ENCODE results near the gene CNN3.

Gene CNN3

DNA sequence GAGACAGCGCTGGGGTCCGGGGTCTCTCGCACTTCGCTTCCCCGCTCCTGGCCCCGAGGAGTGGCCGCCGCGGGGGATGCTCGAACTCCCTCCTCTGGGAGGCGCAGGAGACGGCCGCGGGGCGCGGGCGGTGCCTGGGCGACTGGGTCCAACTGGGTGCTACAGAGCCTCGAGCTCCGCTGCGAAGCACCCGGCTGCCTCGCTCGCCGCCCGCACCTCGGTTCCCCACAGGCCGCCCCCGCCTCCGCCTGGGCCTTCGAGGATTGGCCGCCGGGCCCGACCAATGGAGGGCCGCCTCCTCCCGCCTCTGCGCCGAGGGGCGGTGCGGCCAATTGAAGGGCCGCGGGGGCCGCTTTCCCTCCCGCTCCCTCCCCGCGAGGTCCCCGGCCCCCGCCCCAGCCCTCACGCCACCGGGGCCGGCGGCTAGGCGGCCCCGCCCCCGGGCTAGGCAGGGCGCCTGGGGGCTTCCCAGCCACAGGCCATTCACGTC is at the start of gene CNN3:
Gene CNN3 (minus strand): TSS at position 196 of the 490 bp plus-strand sequence. CDS start 216 bp downstream, outside the sequence.
- DNase-seq (ENCODE audit: extremely low read depth, insufficient read length), result peak; percentile 86
- peak within 1 kb of the TSS; percentile 59 for H3K4me3 ChIP-seq (replicated peaks; ENCODE audit: low read depth, low read length)

GRCh38 chr1:94974824-94975223 is 47.9 kb upstream of the CNN3 start:
- no peak for DNase-seq (ENCODE audit: extremely low read depth, insufficient read length)
- Histone ChIP-seq H3K4me3 (replicated peaks; ENCODE audit: low read depth, low read length) (no peak overlapping the region), H3K27me3 (replicated peaks; ENCODE audit: control insufficient read depth, insufficient read depth, low read length) (no peaks in the 10 kb centered on the region), H3K36me3 (ENCODE audit: control insufficient read depth, insufficient read depth, low read length) (no peaks in the 10 kb centered on the region)
- TF ChIP-seq CTCF (IDR thresholded peaks at IDR 0.05; ENCODE audit: insufficient read depth, low read length, poor library complexity, severe bottlenecking), result no peak

More for the DNA sequence above, at the start of gene CNN3:
- Histone ChIP-seq H3K36me3 (ENCODE audit: control insufficient read depth, insufficient read depth, low read length) (no peaks in the 10 kb centered on the region), H3K27me3 (replicated peaks; ENCODE audit: control insufficient read depth, insufficient read depth, low read length) (no peaks in the 10 kb centered on the region; the same call in 1 of the 2 replicates)
- no peak for TF ChIP-seq CTCF (IDR thresholded peaks at IDR 0.05; ENCODE audit: insufficient read depth, low read length, poor library complexity, severe bottlenecking)

DNA sequence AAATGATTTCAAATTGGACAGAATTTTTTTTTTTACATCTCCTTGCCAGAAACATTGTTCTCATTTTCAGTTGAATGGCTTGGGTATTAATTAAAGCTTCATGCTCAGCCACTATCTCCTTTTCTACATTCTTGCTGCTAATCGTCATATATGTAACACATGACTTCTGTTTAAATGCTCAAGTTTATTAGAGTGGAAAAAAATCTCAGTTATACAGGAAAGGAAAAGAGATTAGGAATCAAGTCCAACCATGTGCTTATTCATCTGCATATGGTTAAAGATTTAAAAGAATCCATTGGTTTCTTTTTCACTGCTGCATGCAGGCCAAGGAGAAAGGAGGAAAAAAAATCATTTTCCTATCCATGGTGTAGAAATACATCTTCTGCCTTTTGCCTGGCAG is 47.3 kb upstream of the CNN3 start:
- DNase-seq (ENCODE audit: extremely low read depth, insufficient read length), result no peak
- Histone ChIP-seq H3K36me3 (ENCODE audit: control insufficient read depth, insufficient read depth, low read length) (no peaks in the 10 kb centered on the region), H3K27me3 (replicated peaks; ENCODE audit: control insufficient read depth, insufficient read depth, low read length) (no peaks in the 10 kb centered on the region), H3K4me3 (replicated peaks; ENCODE audit: low read depth, low read length) (no peak overlapping the region)
- no peak for TF ChIP-seq CTCF (IDR thresholded peaks at IDR 0.05; ENCODE audit: insufficient read depth, low read length, poor library complexity, severe bottlenecking)

- no peak for DNase-seq (ENCODE audit: extremely low read depth, insufficient read length)
- H3K36me3 ChIP-seq (ENCODE audit: control insufficient read depth, insufficient read depth, low read length), result no peaks in the 10 kb centered on the region
- H3K27me3 ChIP-seq (replicated peaks; ENCODE audit: control insufficient read depth, insufficient read depth, low read length), result no peaks in the 10 kb centered on the region
- no peak for TF ChIP-seq CTCF (IDR thresholded peaks at IDR 0.05; ENCODE audit: insufficient read depth, low read length, poor library complexity, severe bottlenecking)
- no peak overlapping the region for H3K4me3 ChIP-seq (replicated peaks; ENCODE audit: low read depth, low read length)
These were observed 46.5 kb upstream of the CNN3 start for GRCh38 chr1:94973309-94973922.

DNA sequence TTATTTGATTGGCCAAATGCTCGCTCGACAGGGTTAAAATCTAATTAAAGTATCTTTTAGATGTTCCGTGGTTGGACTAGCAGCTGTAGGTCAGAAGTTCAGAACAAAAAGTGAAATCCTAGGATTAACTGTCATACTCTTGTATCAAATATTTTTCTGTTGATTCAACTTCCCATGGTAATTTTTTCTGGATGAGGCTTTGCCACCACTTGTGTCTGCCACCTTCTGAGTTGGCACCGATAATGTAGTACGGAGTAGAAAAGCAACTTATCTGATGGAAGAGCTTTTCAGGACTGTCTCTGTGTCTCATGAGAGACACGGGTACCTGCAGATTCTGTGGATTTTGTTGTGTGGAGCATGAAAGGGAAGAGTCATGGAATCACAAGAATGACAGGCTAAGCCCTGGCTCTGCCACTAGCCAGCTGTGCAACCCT is 44.6 kb upstream of the CNN3 start:
- no peak for TF ChIP-seq CTCF (IDR thresholded peaks at IDR 0.05; ENCODE audit: insufficient read depth, low read length, poor library complexity, severe bottlenecking)
- Histone ChIP-seq H3K36me3 (ENCODE audit: control insufficient read depth, insufficient read depth, low read length) (no peaks in the 10 kb centered on the region), H3K4me3 (replicated peaks; ENCODE audit: low read depth, low read length) (no peak overlapping the region), H3K27me3 (replicated peaks; ENCODE audit: control insufficient read depth, insufficient read depth, low read length) (no peaks in the 10 kb centered on the region)
- DNase-seq (ENCODE audit: extremely low read depth, insufficient read length), result no peak
